HFF-Myc (cell line): ENCODE results near the gene ARMS2.

Source experiments
- DNase-seq: peaks from one replicate; pipeline ENCODE4 v3.0.0-alpha.2; 2011; ENCODE audit warnings: low read depth; ENCODE audit errors: extremely low read depth
- H3K4me3 ChIP-seq: replicated peaks from 2 replicates; pipeline ENCODE4 v1.5.1; 2011; ENCODE audit warnings: low read depth, mild to moderate bottlenecking, control low read depth, low read length
- TF ChIP-seq, protein P1 (sequence below): IDR thresholded peaks from 2 replicates; pipeline ENCODE4 v1.5.1; 2012; ENCODE audit warnings: mild to moderate bottlenecking, low read depth, low read length, control low read depth; ENCODE audit errors: missing control alignments

The ARMS2 gene, protein sequence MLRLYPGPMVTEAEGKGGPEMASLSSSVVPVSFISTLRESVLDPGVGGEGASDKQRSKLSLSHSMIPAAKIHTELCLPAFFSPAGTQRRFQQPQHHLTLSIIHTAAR

DNA sequence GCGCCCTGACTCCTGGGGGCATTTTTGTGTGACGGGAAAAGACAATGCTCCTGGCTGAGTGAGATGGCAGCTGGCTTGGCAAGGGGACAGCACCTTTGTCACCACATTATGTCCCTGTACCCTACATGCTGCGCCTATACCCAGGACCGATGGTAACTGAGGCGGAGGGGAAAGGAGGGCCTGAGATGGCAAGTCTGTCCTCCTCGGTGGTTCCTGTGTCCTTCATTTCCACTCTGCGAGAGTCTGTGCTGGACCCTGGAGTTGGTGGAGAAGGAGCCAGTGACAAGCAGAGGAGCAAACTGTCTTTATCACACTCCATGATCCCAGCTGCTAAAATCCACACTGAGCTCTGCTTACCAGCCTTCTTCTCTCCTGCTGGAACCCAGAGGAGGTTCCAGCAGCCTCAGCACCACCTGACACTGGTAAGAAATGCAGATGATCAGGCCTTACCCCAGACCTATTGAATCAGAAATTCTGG lies at the start of gene ARMS2:
TSS of gene ARMS2 (plus strand) at position 51 of the 478 bp plus-strand sequence. CDS start at position 126, 75 bp downstream.
- H3K4me3 ChIP-seq = no peak within 1 kb of the TSS
- no peak for DNase-seq
- TF ChIP-seq, protein P1, sequence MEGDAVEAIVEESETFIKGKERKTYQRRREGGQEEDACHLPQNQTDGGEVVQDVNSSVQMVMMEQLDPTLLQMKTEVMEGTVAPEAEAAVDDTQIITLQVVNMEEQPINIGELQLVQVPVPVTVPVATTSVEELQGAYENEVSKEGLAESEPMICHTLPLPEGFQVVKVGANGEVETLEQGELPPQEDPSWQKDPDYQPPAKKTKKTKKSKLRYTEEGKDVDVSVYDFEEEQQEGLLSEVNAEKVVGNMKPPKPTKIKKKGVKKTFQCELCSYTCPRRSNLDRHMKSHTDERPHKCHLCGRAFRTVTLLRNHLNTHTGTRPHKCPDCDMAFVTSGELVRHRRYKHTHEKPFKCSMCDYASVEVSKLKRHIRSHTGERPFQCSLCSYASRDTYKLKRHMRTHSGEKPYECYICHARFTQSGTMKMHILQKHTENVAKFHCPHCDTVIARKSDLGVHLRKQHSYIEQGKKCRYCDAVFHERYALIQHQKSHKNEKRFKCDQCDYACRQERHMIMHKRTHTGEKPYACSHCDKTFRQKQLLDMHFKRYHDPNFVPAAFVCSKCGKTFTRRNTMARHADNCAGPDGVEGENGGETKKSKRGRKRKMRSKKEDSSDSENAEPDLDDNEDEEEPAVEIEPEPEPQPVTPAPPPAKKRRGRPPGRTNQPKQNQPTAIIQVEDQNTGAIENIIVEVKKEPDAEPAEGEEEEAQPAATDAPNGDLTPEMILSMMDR = no peak

DNA sequence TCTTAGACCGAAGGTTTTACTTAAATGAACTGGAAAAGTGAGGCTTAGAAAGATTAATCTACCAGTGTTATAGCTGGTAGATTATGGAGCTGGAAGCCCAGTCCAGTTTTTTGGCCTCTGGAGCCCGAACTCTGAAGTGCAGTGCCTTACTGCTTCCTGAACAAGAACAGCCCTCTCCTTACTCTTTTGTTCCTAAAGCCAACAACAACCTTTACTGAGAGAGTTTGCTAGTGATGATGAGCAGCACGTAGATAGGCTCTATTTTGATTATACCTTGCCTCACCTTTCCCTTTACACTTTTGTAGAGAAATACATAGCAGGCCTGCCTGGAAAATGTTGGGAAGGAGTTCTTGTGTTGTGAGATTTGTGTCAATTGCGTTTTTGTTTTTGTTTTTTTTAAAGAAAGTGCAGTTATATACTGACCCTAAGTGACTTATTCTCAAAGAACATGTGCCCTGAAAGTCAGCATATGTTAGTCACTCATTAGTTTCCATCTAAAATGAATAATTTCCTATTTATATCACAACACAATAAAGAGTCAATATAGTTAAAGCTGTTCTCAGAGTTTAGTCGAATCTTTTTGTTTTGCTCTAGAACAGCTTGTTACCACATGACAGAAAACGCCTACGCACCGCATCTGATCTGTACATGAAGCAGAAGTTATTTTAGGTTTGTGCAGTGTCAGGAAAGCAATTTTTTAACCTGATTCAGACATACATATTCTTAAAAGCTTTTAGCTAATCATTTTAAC lies 46.9 kb upstream of the ARMS2 start:
- H3K4me3 ChIP-seq = no peak overlapping the region
- TF ChIP-seq, protein P1 = no peak
- DNase-seq = peak; percentile 38

DNA sequence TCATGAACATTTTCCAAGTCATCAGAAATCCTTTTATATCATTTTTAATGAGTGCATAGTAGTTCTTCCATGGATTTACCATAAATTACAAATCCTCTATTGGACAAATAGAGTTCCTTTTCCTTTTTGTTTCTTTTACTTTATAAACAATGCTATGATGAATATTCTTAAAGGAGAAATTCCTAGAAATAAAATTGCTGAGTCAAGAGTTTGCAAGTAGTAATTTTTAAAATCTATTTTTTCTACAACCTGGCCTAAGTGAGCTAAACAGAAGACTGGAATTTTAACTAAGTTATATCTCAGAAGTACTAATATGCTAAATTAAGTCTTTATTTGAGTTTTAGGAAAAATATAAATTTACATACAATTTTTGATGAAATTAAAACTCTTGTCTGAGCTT lies 41.1 kb upstream of the ARMS2 start:
- TF ChIP-seq, protein P1 = no peak

DNA sequence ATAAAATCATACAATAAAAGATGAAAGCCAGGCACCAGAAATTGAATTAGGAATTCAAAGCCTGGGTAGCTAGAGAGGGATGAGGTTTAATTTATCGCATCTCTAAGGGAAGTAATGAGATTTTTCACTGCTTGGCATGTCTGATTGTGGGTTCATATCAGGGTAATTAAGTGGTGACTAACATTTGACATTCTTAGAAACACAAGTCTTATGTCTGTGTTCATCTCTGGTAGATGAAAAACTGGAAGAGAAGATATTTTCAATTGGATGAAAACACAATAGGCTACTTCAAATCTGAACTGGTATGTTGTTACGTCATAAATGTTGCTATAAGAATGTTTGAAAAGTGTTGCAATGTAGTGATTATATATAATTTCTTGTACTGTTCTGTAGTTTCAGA lies 36.8 kb upstream of the ARMS2 start:
- TF ChIP-seq, protein P1 = no peak
- no peak for DNase-seq
- no peak overlapping the region for H3K4me3 ChIP-seq

More for the DNA sequence above, 41.1 kb upstream of the ARMS2 start:
- H3K4me3 ChIP-seq = no peak overlapping the region
- DNase-seq = no peak

DNA sequence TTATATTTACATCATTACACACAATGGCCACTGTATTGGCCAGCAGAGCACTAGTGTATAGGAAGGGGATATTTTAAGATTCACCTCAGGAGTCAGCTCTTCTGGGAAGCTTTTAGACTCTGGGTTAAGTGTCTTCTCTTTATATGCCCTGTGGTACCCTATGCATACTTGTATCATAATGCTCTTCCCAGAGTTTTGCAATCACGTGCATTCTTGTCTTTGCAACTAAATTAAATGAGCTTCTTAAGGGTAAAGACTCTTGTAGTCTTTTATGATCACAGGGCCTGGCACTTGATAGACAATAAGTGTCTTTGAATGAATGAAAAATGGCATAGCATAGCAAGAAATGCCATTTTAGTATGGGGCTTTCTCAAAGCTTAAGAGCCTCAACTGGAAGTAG lies 35.4 kb upstream of the ARMS2 start:
- H3K4me3 ChIP-seq = no peak overlapping the region
- TF ChIP-seq, protein P1 = no peak
- DNase-seq = no peak

DNA sequence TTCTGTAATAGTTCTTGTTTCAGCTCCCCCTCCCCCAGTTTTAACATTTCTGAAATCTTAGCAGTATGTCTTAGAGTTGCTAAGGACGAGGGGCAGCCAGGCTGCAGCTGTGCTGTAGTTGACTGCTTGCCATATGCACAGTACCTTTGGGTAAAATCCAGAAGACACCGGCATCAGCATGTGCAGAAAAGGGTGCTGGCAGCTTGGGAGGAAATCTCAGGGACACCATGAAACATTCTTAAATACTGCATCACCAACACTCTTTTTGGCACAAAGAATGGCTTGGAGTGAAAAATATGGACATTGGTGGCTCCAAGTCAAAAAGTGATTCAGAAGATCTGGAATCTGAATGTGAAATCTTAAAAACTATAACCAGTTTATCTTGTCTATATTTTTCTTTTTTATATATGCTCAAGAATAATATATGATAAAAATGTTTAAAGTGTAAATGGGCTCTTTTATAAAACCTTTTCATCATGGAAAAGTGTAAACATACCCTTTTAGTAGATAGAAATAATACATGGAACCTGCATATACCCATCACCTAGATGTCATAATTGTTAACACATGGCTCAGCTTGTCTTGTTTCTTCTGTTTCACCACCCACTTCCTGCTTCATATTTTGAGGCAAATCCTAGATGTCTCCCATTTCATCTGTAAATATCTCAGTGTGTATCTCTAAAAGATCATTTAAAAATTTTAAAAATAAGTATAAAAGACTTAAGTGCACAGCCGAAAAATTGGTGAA lies 34.4 kb upstream of the ARMS2 start:
- DNase-seq = peak; percentile 72
- TF ChIP-seq, protein P1 = no peak
- no peak overlapping the region for H3K4me3 ChIP-seq
